Measurements from ENCODE around the gene TEX11.

GRCh38 chrX:70613295-70613694 lies 295.2 kb downstream of the TEX11 start:
- TF ChIP-seq CTCF (conservative IDR thresholded peaks at IDR 0.05 in 1 of 2, IDR thresholded peaks at IDR 0.05 in 1 of 2; ENCODE audit: low read depth in 1 of 2, low read length in 2 of 2), result no peak
- no peak for TF ChIP-seq EZH2 (IDR thresholded peaks at IDR 0.05; ENCODE audit: low read length, missing control alignments)
